ENCODE measurements around the gene IGSF3. TPM values are rescaled to one million over a fixed set of nuclear protein-coding genes. Genes with fewer than 3 reads are reported as not detected.
A peak's percentile ranks its signal among the peaks of the same experiment; 100 is the strongest.
"Not testable (repeated sequence)": the region's sequence is repeated elsewhere in the genome, so short reads cannot be mapped to it uniquely, and the experiment has no call there.

IGSF3 gene
- polyA plus RNA-seq, 1 donor (not counting 4 experiments of a cell fraction or from before 2014, with no cell fraction given), result 47.4 TPM

- H3K27me3 ChIP-seq (ENCODE audit: control insufficient read depth, extremely low read depth, insufficient read depth, low read length); H3K9ac ChIP-seq (ENCODE audit: control insufficient read depth, extremely low read depth, insufficient read depth, low read length); H3K4me2 ChIP-seq (ENCODE audit: control insufficient read depth, extremely low read depth, insufficient read depth, low read depth, low read length); H4K20me1 ChIP-seq (ENCODE audit: control insufficient read depth, extremely low read depth, insufficient read depth, low read length); dilution Hi-C loops (cut with MboI; ENCODE audit: extremely low pct_ligation_motif_present, low sequenced_read_pairs); FAIRE-seq; H3K4me3 ChIP-seq (ENCODE audit: control insufficient read depth in 2 of 3, extremely low read depth in 1 of 3, insufficient read depth in 2 of 3, low read depth in 1 of 3, low read length in 3 of 3); DNase-seq (ENCODE audit: low read depth, low spot score); H2AFZ ChIP-seq (ENCODE audit: control insufficient read depth, low read length); H3K36me3 ChIP-seq (ENCODE audit: control insufficient read depth in 2 of 2, extremely low read depth in 1 of 2, insufficient read depth in 2 of 2, low read length in 2 of 2); H3K27ac ChIP-seq (ENCODE audit: control insufficient read depth, insufficient read depth, low read length); H3K9me1 ChIP-seq (ENCODE audit: control insufficient read depth, extremely low read depth, insufficient read depth, low read length); H3K9me3 ChIP-seq (ENCODE audit: control insufficient read depth, low read depth, low read length): not testable (repeated sequence)
- Histone ChIP-seq H3K4me1 (ENCODE audit: control insufficient read depth, extremely low read depth, insufficient read depth, low read length) (peaks cover 13% of the 10 kb centered on the region), H3K79me2 (ENCODE audit: control insufficient read depth, insufficient read depth, low read length) (peaks cover 26% of the 10 kb centered on the region)
These were observed 40.6 kb downstream of the IGSF3 start for GRCh38 chr1:116626915-116627314.

GRCh38 chr1:116625155-116625554 lies 42.4 kb downstream of the IGSF3 start:
- FAIRE-seq; H3K36me3 ChIP-seq (ENCODE audit: control insufficient read depth in 2 of 2, extremely low read depth in 1 of 2, insufficient read depth in 2 of 2, low read length in 2 of 2); H3K4me2 ChIP-seq (ENCODE audit: control insufficient read depth, extremely low read depth, insufficient read depth, low read depth, low read length); H3K9me3 ChIP-seq (ENCODE audit: control insufficient read depth, low read depth, low read length); H3K9ac ChIP-seq (ENCODE audit: control insufficient read depth, extremely low read depth, insufficient read depth, low read length); H3K27ac ChIP-seq (ENCODE audit: control insufficient read depth, insufficient read depth, low read length); H3K27me3 ChIP-seq (ENCODE audit: control insufficient read depth, extremely low read depth, insufficient read depth, low read length); H3K9me1 ChIP-seq (ENCODE audit: control insufficient read depth, extremely low read depth, insufficient read depth, low read length); H3K4me3 ChIP-seq (ENCODE audit: control insufficient read depth in 2 of 3, extremely low read depth in 1 of 3, insufficient read depth in 2 of 3, low read depth in 1 of 3, low read length in 3 of 3); H4K20me1 ChIP-seq (ENCODE audit: control insufficient read depth, extremely low read depth, insufficient read depth, low read length); DNase-seq (ENCODE audit: low read depth, low spot score); dilution Hi-C loops (cut with MboI; ENCODE audit: extremely low pct_ligation_motif_present, low sequenced_read_pairs); H2AFZ ChIP-seq (ENCODE audit: control insufficient read depth, low read length): not testable (repeated sequence)
- Histone ChIP-seq H3K4me1 (ENCODE audit: control insufficient read depth, extremely low read depth, insufficient read depth, low read length) (peaks cover 19% of the 10 kb centered on the region), H3K79me2 (ENCODE audit: control insufficient read depth, insufficient read depth, low read length) (peaks cover 29% of the 10 kb centered on the region)

GRCh38 chr1:116624040-116624439 lies 43.5 kb downstream of the IGSF3 start:
- H4K20me1 ChIP-seq (ENCODE audit: control insufficient read depth, extremely low read depth, insufficient read depth, low read length), result no peaks in the 10 kb centered on the region
- H3K9me3 ChIP-seq (ENCODE audit: control insufficient read depth, low read depth, low read length), result no peaks in the 10 kb centered on the region
- peaks cover 30% of the 10 kb centered on the region for H3K79me2 ChIP-seq (ENCODE audit: control insufficient read depth, insufficient read depth, low read length)
- no peak overlapping the region for H2AFZ ChIP-seq (ENCODE audit: control insufficient read depth, low read length)
- H3K9me1 ChIP-seq (ENCODE audit: control insufficient read depth, extremely low read depth, insufficient read depth, low read length), result no peaks in the 10 kb centered on the region
- peaks cover 19% of the 10 kb centered on the region for H3K4me1 ChIP-seq (ENCODE audit: control insufficient read depth, extremely low read depth, insufficient read depth, low read length)
- DNase-seq (ENCODE audit: low read depth, low spot score) (no peak), FAIRE-seq (no peak)
- H3K9ac ChIP-seq (ENCODE audit: control insufficient read depth, extremely low read depth, insufficient read depth, low read length), result no peak overlapping the region
- H3K27me3 ChIP-seq (ENCODE audit: control insufficient read depth, extremely low read depth, insufficient read depth, low read length), result no peaks in the 10 kb centered on the region
- no peak overlapping the region for H3K4me2 ChIP-seq (ENCODE audit: control insufficient read depth, extremely low read depth, insufficient read depth, low read depth, low read length)
- no peak overlapping the region for H3K27ac ChIP-seq (ENCODE audit: control insufficient read depth, insufficient read depth, low read length)
- no peaks in the 10 kb centered on the region for H3K36me3 ChIP-seq (ENCODE audit: control insufficient read depth in 2 of 2, extremely low read depth in 1 of 2, insufficient read depth in 2 of 2, low read length in 2 of 2)
- TF ChIP-seq EZH2 (IDR thresholded peaks at IDR 0.05; ENCODE audit: low read length), result no peak
- TF ChIP-seq CTCF (optimal IDR thresholded peaks at IDR 0.05 in 1 of 3, IDR thresholded peaks at IDR 0.05 in 1 of 3, conservative IDR thresholded peaks at IDR 0.05 in 1 of 3; ENCODE audit: extremely low read depth in 1 of 3, insufficient read depth in 2 of 3, low read length in 3 of 3), result no peak
- H3K4me3 ChIP-seq (ENCODE audit: control insufficient read depth in 2 of 3, extremely low read depth in 1 of 3, insufficient read depth in 2 of 3, low read depth in 1 of 3, low read length in 3 of 3), result no peak overlapping the region
- dilution Hi-C loops (cut with MboI; ENCODE audit: extremely low pct_ligation_motif_present, low sequenced_read_pairs), result no loop called here

- H4K20me1 ChIP-seq (ENCODE audit: control insufficient read depth, extremely low read depth, insufficient read depth, low read length); H3K4me3 ChIP-seq (ENCODE audit: control insufficient read depth in 2 of 3, extremely low read depth in 1 of 3, insufficient read depth in 2 of 3, low read depth in 1 of 3, low read length in 3 of 3); H3K36me3 ChIP-seq (ENCODE audit: control insufficient read depth in 2 of 2, extremely low read depth in 1 of 2, insufficient read depth in 2 of 2, low read length in 2 of 2); FAIRE-seq; H3K9ac ChIP-seq (ENCODE audit: control insufficient read depth, extremely low read depth, insufficient read depth, low read length); H3K9me3 ChIP-seq (ENCODE audit: control insufficient read depth, low read depth, low read length); H3K27me3 ChIP-seq (ENCODE audit: control insufficient read depth, extremely low read depth, insufficient read depth, low read length); H3K9me1 ChIP-seq (ENCODE audit: control insufficient read depth, extremely low read depth, insufficient read depth, low read length); DNase-seq (ENCODE audit: low read depth, low spot score); dilution Hi-C loops (cut with MboI; ENCODE audit: extremely low pct_ligation_motif_present, low sequenced_read_pairs); H2AFZ ChIP-seq (ENCODE audit: control insufficient read depth, low read length): not testable (repeated sequence)
- peaks cover 26% of the 10 kb centered on the region for H3K79me2 ChIP-seq (ENCODE audit: control insufficient read depth, insufficient read depth, low read length)
- peaks cover 19% of the 10 kb centered on the region for H3K4me1 ChIP-seq (ENCODE audit: control insufficient read depth, extremely low read depth, insufficient read depth, low read length)
- H3K4me2 ChIP-seq (ENCODE audit: control insufficient read depth, extremely low read depth, insufficient read depth, low read depth, low read length), result peak overlapping the region; percentile 54
- H3K27ac ChIP-seq (ENCODE audit: control insufficient read depth, insufficient read depth, low read length), result peak overlapping the region; percentile 78
These were observed 45.0 kb downstream of the IGSF3 start for GRCh38 chr1:116622496-116622895.

Measured in keratinocyte (primary cell).